ENCODE measurements around the gene CACHD1.

The CACHD1 gene

DNA sequence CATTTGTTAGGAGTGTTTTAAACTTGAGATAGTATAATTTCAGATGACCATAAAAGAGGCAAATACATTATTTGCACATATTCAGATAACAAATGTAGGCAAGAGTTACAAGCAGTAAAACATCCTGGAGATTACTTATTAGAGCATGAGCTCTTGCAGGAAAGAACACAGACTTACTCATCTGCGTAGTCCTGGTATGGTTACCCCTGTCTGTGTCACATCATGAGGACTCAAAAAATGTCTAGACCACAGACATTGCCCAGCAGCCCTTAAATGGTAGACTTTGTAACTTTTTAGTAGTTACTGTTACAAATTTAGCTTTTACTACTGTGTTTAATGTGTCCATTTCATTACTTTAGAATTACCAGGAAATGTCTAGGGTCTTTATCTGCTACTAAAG is 12.8 kb downstream of the CACHD1 start:
- no peak overlapping the region for H3K27ac ChIP-seq (replicated peaks)
- TF ChIP-seq POLR2AphosphoS5 (IDR thresholded peaks at IDR 0.05; ENCODE audit: low read depth): no peak
- TF ChIP-seq, protein P1, sequence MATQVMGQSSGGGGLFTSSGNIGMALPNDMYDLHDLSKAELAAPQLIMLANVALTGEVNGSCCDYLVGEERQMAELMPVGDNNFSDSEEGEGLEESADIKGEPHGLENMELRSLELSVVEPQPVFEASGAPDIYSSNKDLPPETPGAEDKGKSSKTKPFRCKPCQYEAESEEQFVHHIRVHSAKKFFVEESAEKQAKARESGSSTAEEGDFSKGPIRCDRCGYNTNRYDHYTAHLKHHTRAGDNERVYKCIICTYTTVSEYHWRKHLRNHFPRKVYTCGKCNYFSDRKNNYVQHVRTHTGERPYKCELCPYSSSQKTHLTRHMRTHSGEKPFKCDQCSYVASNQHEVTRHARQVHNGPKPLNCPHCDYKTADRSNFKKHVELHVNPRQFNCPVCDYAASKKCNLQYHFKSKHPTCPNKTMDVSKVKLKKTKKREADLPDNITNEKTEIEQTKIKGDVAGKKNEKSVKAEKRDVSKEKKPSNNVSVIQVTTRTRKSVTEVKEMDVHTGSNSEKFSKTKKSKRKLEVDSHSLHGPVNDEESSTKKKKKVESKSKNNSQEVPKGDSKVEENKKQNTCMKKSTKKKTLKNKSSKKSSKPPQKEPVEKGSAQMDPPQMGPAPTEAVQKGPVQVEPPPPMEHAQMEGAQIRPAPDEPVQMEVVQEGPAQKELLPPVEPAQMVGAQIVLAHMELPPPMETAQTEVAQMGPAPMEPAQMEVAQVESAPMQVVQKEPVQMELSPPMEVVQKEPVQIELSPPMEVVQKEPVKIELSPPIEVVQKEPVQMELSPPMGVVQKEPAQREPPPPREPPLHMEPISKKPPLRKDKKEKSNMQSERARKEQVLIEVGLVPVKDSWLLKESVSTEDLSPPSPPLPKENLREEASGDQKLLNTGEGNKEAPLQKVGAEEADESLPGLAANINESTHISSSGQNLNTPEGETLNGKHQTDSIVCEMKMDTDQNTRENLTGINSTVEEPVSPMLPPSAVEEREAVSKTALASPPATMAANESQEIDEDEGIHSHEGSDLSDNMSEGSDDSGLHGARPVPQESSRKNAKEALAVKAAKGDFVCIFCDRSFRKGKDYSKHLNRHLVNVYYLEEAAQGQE (IDR thresholded peaks at IDR 0.05; ENCODE audit: insufficient replicate concordance, low read depth): no peak
- TF ChIP-seq SPI1 (IDR thresholded peaks at IDR 0.05; ENCODE audit: borderline replicate concordance, low read depth): no peak
- TF ChIP-seq, protein P2, sequence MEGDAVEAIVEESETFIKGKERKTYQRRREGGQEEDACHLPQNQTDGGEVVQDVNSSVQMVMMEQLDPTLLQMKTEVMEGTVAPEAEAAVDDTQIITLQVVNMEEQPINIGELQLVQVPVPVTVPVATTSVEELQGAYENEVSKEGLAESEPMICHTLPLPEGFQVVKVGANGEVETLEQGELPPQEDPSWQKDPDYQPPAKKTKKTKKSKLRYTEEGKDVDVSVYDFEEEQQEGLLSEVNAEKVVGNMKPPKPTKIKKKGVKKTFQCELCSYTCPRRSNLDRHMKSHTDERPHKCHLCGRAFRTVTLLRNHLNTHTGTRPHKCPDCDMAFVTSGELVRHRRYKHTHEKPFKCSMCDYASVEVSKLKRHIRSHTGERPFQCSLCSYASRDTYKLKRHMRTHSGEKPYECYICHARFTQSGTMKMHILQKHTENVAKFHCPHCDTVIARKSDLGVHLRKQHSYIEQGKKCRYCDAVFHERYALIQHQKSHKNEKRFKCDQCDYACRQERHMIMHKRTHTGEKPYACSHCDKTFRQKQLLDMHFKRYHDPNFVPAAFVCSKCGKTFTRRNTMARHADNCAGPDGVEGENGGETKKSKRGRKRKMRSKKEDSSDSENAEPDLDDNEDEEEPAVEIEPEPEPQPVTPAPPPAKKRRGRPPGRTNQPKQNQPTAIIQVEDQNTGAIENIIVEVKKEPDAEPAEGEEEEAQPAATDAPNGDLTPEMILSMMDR (IDR thresholded peaks at IDR 0.05; ENCODE audit: insufficient read depth, low read length): no peak
- TF ChIP-seq GABPA (IDR thresholded peaks at IDR 0.05; ENCODE audit: low read depth): no peak
- no peak overlapping the region for H3K4me3 ChIP-seq (replicated peaks; ENCODE audit: insufficient read depth, low read length)
- no peak for DNase-seq (ENCODE audit: low read depth in 1 of 2, low spot score in 1 of 2)
- H3K27me3 ChIP-seq (ENCODE audit: insufficient read depth, poor library complexity, severe bottlenecking): peaks cover 7% of the 10 kb centered on the region

DNA sequence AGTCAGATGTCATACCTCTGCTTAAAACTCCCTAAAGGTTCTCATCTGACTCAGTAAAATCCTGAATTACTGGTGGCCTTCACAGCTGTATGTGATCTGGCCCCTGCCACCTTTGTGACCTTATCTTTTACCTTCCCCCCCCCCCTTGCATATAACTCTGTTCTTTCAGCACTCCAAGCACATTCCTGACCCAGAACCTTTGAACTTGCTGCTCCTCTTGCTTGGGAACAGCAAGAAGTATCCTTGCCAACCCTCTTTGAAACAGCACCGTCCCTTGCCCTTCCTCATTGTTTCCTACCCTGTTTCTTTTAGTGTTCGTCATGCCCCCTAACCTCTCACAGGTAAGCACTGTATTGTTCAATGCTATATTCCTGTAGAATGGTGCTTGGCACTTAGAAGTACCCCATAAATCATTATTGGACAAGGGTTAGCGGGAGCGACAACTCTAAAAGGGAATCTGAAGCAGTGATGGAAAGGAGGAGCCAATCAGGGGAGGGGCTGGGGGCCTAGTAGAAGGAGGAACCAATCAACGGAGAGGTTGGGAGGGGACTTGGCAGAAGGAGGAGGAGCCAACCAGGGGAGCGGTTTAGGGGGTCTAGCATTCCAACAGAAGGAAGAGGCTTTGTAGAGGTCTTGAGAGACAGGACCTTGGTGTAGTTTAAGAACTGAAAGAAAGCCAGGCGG is 13.9 kb downstream of the CACHD1 start:
- DNase-seq (ENCODE audit: low read depth in 1 of 2, low spot score in 1 of 2): no peak
- no peak for TF ChIP-seq POLR2AphosphoS5 (IDR thresholded peaks at IDR 0.05; ENCODE audit: low read depth)
- TF ChIP-seq, protein P1 (IDR thresholded peaks at IDR 0.05; ENCODE audit: insufficient replicate concordance, low read depth): no peak
- no peak for TF ChIP-seq SPI1 (IDR thresholded peaks at IDR 0.05; ENCODE audit: borderline replicate concordance, low read depth)
- TF ChIP-seq, protein P2 (IDR thresholded peaks at IDR 0.05; ENCODE audit: insufficient read depth, low read length): no peak
- no peak for TF ChIP-seq GABPA (IDR thresholded peaks at IDR 0.05; ENCODE audit: low read depth)

DNA sequence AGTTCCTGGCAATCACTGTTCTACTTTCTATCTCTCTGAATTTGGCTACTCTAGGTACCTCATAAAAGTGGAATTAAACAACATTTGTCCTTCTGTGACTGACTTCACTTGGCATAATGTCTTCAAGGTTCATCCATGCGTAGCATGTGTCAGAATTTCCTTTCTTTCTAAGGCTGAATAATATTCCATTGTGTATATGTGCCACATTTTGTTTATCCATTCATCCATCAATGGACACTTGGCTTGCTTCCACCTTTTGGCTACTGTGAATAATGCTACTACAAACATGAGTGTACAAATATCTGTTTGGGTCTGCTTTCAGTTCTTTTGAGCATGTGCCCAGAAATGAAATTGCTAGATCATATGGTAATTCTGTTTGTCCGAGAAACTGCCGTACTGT is 14.7 kb downstream of the CACHD1 start:
- H3K4me3 ChIP-seq (replicated peaks; ENCODE audit: insufficient read depth, low read length): no peak overlapping the region
- no peak overlapping the region for H3K27ac ChIP-seq (replicated peaks)
- peaks cover 7% of the 10 kb centered on the region for H3K27me3 ChIP-seq (ENCODE audit: insufficient read depth, poor library complexity, severe bottlenecking)
- no peak for DNase-seq (ENCODE audit: low read depth in 1 of 2, low spot score in 1 of 2)
- TF ChIP-seq, protein P1 (IDR thresholded peaks at IDR 0.05; ENCODE audit: insufficient replicate concordance, low read depth): no peak
- TF ChIP-seq SPI1 (IDR thresholded peaks at IDR 0.05; ENCODE audit: borderline replicate concordance, low read depth) (no peak), POLR2AphosphoS5 (IDR thresholded peaks at IDR 0.05; ENCODE audit: low read depth) (no peak), GABPA (IDR thresholded peaks at IDR 0.05; ENCODE audit: low read depth) (no peak)
- TF ChIP-seq, protein P2 (IDR thresholded peaks at IDR 0.05; ENCODE audit: insufficient read depth, low read length): no peak

More for the DNA sequence above, 13.9 kb downstream of the CACHD1 start:
- Histone ChIP-seq H3K27me3 (ENCODE audit: insufficient read depth, poor library complexity, severe bottlenecking) (peaks cover 7% of the 10 kb centered on the region), H3K4me3 (replicated peaks; ENCODE audit: insufficient read depth, low read length) (no peak overlapping the region), H3K27ac (replicated peaks) (no peak overlapping the region)

Data from HL-60 (cell line).